ENCODE results near the gene MAP1B. TPM values are rescaled to one million over a fixed set of nuclear protein-coding genes. Genes with fewer than 3 reads are reported as not detected.

Gene MAP1B
- total and polyA plus RNA-seq, 4 donors, result 0.58 to 5.0 (median 2.1) TPM

- Histone ChIP-seq H3K36me3 (ENCODE audit: control insufficient read depth in 4 of 4, insufficient read depth in 3 of 4, low read depth in 1 of 4, low read length in 3 of 4) (no peaks in the 10 kb centered on the region), H3K27me3 (ENCODE audit: control insufficient read depth in 4 of 4, insufficient read depth in 4 of 4, low read length in 3 of 4) (peaks cover 0 to 10% (median 0%) of the 10 kb centered on the region in 4 donors), H3K4me1 (ENCODE audit: control insufficient read depth in 4 of 4, insufficient read depth in 4 of 4, low read length in 3 of 4) (no peaks in the 10 kb centered on the region), H3K27ac (ENCODE audit: low read depth in 1 of 2, low read length in 2 of 2) (no peak overlapping the region), H3K4me3 (ENCODE audit: low read depth in 1 of 3, low read length in 3 of 3) (no peak overlapping the region), H3K9ac (ENCODE audit: low read depth in 1 of 2, low read length in 2 of 2) (no peak overlapping the region), H3K9me3 (ENCODE audit: control insufficient read depth in 4 of 4, low read length in 3 of 4) (no peaks in the 10 kb centered on the region)
- TF ChIP-seq CTCF (IDR thresholded peaks at IDR 0.05; ENCODE audit: low read depth, low read length, missing input control) (no peak), ATF3 (IDR thresholded peaks at IDR 0.05) (no peak), FOXA1 (IDR thresholded peaks at IDR 0.05) (no peak), YY1 (IDR thresholded peaks at IDR 0.05) (no peak), HNF4A (conservative IDR thresholded peaks at IDR 0.05) (no peak), NR2F2 (IDR thresholded peaks at IDR 0.05) (no peak), RAD21 (IDR thresholded peaks at IDR 0.05) (no peak), RXRA (IDR thresholded peaks at IDR 0.05) (no peak), GABPA (IDR thresholded peaks at IDR 0.05 in 1 of 2, conservative IDR thresholded peaks at IDR 0.05 in 1 of 2) (no peak), JUND (IDR thresholded peaks at IDR 0.05) (no peak), FOXA2 (IDR thresholded peaks at IDR 0.05) (no peak), REST (IDR thresholded peaks at IDR 0.05) (no peak), TAF1 (conservative IDR thresholded peaks at IDR 0.05) (no peak), SP1 (IDR thresholded peaks at IDR 0.05) (no peak), MAX (IDR thresholded peaks at IDR 0.05) (no peak), ZBTB33 (IDR thresholded peaks at IDR 0.05) (no peak), HNF4G (IDR thresholded peaks at IDR 0.05) (no peak), EGR1 (IDR thresholded peaks at IDR 0.05; ENCODE audit: low read depth in 2 of 2) (no peak)
- 92% methylated on average over 10 of the region's 10 CpGs for WGBS
- no peak for DNase-seq (ENCODE audit: low spot score)
Observed at GRCh38 chr5:72185496-72186329, 78.4 kb downstream of the MAP1B start.
